Right renal pelvis (tissue), 4 donors: ENCODE measurements around the gene DUSP2. TPM values are rescaled to one million over a fixed set of nuclear protein-coding genes. Genes with fewer than 3 reads are reported as not detected.

Source experiments
- DNase-seq, 4 donors: peaks; one replicate each; pipeline ENCODE4 v3.0.0-alpha.2; 2013; ENCODE audit warnings: low read depth in 4 of 4, low spot score in 3 of 4, missing footprints in 1 of 4
- polyA plus RNA-seq, 4 donors: library from polyadenylated mRNA; unstranded; fragments of 120-200 nt; gene quantifications; one replicate each; pipeline ENCODE4 v1.2.1, GENCODE V29; 2013; ENCODE audit not compliant: insufficient read length in 4 of 4

Gene DUSP2
- polyA plus RNA-seq, 4 donors, result 3.6 to 6.9 (median 4.1) TPM

DNA sequence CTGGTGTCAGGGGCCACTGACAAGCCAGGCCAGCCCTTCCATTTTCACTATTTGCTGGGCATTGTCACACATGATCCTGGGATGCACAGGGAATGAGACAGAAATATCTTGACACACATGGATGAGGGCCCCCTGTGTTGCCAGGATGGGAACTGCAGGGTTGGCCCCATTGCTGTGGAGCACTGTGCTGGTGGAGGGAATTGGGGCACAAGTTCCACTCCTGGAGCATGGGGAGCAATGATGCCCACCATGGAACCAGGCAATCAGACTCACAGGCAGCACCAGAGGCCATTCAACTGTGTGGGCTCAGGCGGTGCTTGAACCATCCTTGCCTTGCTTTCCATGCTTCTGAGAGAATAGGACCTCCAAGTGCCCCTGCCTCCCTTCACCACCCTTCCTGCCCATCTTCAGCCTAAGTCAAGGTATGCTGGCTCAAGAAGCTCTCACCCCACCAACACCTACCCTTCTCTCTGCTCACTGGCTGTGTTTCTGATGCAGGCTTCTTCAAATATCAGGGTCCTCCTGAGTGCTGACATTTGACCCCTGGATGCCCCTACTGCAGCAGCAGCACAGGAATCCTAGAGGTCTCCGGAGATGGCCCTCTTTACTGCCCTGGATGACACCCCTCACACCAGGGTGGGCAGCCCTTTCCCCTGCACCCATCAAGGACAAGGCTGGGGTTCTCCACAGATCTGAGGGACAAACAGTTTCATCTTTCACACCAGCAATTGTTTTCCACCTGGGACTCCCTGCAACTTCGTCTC is 39.9 kb downstream of the DUSP2 start:
- DNase-seq, result no peak

DNA sequence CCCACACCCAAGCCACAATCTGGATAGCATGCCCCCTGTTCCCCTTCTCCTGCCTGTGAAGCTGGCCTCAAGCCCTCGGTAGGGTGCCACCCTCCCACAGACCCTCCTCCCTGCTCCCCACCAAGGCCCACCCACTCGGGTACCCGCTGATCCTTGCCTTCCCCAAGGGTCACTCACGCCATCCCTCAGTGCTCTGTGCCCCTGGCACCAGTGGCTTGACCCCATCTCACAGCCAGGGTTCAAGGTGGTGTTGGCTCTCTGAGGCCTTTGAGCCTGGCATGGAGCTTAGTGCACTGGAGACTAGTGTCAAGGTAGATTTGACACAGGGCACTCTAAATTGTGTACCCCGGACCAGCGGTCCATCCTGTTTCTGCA is 40.8 kb downstream of the DUSP2 start:
- DNase-seq, result no peak

DNA sequence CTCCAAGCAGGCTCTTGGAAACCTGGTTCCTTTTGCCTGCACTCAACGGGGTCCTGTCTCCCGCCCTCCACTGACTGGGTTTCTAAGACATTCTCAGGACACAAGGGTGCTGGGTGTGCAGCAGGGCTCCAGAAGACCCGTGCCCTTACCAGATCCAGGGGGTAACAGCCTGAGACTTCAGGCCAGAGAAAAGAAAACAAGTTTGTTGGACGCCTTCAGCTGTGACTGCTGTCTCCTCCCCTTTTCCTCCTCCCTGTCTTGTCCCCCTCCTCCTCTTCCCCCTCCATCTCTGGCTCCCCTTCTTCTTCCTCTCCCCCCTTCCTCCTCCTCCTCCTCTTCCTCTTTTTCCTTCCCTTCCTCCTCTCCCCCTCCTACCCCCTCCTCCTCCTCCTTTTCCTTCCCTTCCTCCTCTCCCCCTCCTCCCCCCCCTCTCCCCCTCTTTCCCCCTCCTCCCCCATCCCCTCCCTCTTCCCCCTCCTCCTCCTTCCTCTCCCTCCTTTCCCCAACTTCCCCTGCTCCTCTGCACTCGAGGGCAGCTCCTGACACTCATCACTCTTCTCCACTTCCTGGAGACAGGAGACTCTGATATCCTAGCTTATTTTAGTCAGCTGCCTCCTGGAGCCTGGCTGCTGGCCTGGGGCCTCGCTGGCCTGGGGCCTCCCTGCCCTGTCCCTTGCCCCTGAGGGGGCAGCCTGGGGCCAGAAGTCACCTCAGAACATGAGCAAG is 41.3 kb downstream of the DUSP2 start:
- DNase-seq, result no peak

DNA sequence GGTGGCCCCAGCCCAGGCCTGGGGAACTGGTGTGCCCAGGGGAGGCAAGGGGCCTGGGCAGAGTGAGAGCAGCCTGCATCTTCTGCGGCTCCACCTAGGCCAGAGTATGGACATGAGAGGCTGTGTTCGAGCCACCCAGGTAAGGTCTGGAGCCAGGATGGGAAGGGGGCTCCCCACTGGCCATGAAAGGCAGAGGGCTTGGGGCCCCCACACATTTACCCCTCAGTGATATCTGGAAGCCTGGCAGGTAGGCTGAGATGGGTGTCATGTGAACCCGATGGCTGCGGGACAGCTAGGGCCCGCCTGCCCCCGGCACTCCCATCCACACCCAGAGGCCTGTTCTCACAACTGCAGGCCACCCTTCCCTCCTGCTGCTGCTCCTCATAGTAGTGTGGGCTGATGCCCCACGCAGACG is 42.0 kb downstream of the DUSP2 start:
- no peak for DNase-seq

DNA sequence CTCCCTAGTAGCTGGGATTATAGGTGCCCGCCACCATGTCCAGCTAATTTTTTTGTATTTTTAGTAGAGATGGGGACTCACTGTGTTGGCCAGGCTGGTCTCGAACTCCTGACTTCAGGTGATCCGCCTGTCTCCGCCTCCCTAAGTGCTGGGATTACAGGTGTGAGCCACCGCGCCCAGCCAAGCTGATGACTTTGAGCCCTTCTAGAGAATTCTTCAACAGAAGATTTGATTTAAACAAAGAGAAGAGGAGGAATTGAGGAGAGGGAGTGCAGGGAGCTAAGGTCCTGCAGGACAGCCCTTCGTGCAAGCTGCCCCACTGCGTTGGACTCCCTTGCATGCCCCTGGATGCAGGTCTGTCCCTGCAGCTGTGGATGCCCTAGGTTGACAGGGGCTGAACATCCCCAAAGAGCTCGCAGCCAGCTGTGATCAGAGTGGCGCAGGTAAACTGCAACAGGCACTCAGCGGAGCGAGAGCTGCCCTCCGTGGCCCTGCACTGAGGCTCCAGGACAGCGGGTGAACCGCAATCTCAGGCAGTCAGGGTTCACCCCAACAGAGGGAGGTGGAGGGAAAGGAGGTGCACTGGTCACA is 42.5 kb downstream of the DUSP2 start:
- DNase-seq, result no peak

DNA sequence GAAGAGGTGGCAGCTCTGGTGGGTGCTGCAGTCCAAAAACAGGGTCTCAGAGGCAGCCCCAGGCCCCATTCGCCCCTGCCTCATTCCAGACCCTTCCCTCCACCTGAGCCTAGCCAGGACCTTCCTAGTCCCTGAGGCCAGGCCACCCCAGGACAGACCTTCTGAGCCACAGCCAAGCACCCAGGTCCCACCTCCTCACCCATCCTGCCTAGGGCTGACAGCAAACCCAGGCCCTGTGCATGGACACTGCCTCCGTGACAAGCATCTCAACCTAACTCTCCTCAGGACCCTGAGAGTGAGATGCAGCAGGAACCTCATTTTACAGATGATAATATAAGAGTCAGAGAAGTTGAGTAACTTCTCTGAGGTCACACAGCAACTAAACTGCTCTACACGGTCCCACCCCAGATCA is 44.3 kb downstream of the DUSP2 start:
- no peak for DNase-seq

DNA sequence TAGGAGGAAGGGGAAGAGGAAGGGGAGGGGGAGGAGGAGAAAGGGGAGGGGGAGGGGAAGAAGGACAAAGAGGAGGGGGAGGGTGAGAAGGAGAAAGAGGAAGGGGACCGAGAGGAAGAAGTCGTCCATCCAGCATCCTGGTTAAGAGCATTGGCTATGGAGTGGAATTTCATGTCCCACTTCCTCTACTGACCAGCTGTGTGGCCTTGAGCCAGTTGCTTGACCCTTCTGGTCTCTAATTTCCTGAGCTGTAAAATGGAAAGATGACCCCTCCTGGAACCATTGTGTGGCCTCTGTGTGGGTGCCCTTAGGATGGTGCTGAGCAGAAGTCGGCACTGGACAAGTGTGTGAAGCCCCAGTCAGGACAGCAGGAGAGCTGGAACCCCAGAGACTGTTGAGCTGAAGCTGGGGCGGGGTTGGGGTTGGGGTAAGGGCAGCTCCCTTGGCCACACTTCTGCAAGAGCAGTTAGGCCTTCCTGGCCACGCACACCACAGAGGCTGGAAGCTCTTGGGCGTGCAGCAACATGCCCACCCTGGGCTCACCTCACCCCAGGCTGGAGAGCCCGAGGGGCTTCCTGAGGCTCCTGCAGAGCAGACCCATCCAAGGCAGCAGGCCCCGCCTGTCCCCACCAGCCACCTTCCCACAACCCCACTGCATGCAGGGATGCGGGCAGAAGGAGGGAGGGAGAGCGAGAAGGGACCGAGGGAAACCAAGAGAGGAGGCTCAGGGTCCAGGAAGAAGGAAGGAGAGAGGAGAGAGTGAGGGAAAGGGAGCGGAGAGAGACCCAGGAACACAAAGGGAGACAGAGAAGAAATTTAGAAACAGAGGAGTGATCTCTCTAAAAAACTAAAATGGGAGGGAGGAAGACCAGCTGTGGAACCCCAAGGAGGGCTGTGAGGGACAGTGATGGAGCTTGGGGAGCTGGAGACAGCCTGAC is 45.1 kb downstream of the DUSP2 start:
- DNase-seq, result no peak

DNA sequence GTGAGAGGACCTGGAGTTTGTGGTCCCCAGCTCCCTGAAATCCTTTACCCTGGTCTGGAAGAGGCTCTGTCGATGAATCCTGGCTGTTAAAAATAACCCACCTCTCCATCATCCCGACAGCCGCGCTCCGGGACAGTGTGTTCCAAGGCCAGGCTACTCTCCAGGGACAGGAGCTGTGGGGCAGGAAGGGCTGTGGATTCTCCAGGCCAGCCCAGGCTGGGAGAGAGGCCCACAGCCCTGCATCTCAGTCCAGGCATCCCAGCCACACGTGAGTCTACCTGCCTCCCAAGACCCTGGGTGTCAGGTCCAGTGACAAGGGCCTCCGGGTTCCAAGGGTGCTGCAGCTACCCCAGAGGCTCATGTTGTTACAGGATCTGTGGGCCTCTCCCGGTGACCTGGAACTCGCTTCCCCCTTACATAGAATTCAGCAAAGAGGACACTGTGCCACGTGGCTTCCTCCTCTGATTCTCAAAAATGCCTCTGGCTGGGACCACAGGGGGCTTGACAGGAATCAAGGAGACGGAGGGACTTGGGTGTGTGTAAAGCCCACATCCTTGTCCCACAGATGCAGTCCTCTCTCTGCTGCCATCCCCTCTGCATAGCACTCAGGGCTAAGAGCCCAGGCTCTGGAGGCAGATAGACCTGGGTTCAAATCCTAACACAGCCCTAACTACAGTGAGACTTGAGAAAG is 46.2 kb downstream of the DUSP2 start:
- no peak for DNase-seq

DNA sequence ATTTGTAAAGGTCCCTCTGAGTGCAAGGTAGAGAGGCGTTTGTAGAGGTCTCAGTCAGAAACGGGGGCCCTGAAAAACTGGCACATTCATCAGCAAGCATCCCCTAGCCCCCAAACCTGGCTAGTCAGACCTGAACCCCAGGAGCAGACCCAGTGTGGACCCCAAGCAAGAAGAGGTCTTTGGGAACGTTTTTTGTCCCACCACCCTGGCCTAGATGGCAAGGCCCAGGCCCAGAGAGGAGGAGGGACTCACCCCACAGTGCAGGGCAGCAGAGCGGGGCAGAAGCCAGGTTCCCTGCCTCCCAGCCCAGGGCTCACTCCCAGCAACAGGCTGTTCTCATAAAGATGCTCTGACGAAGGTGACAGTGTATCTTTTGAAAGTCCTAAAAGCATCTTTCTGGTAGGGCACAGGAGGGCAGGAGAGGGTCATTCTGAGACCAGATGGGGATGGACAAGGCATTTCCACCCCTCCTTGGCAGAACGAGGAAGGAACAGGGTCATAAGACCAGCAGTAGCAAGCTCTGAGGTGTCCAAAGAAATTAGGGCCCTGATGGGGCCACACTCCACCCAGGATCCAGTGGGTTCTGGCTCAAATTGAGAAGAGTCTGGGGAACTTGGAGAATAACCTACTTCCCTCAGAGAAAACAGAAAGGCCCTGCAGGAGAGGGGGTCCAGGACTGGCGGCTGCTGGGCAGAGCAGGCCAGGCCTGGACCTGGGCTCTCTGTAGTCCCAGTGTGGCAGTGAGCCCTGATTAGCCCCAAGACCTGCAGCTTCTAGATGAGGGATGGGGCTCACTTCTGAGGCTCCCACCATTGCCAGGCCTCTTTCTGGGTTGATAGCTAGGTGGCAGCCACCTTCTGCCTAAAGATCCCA is 47.1 kb downstream of the DUSP2 start:
- DNase-seq, result no peak

DNA sequence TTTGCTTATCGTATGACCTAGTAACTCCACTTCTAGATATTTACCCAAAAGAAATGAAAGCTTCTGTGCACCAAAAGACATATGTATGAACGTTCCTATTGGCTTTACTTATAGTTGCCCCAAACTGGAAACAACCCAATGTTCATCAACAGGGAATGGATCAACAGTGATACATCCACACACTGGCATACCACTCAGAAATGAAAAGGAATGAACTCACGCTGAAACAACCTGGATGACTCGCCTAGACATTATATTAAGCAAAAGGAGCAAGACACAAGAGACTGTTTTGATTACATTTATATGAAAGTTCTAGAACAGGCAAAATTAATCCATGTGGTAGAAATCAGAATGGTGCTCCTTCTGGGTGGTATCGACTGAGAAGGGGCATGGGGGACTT is 47.8 kb downstream of the DUSP2 start:
- DNase-seq, result no peak

DNA sequence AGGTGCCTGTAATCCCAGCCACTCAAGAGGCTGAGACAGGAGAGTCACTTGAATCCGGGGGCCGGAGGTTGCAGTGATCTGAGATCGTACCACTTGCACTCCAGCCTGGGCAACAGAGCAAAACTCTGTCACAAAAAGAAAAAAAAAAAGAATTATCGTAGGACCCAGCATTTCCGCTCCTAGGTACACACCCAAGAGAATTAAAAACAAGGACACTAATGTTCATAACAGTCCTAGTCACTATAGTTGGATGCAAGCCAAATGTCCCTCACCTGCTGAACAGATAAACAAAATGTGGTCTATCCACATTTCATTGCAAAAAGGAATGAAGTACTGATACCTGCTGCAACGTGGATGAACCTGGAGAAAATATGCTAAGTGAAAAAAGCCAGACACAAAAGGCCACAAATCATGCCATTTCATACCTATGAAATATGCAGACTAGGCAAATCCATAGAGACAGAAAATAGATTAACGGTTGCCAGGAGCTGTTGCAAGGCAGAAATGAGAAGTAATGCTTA is 50.1 kb downstream of the DUSP2 start:
- DNase-seq, result no peak

DNA sequence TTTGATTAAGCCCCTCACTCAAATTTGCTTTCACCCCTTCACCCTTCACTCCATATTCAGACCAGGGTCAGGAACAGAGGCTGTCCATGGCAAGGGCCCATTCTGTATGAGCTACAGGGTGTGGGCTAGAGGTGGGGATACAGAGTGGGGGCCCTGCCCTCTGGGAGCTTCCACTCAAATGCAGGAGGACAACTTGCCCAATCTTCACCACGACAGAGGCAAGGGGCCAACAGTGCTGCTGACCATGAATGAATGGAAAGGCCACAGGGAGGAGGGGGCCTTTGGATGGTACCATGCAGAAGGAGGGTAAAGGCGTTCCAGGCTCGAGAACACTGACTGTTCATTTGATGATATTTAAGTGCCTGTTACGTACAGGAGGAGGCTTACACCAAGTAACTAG is 51.7 kb downstream of the DUSP2 start:
- DNase-seq, result no peak

Other genes starting within 250 kb of the DUSP2 start
- gene ANKRD36C, start 153.6 kb downstream of the DUSP2 start, polyA plus RNA-seq, result 10 to 100 TPM in 3 of 4 donors, 1 to 10 TPM in 1; 10.0 to 18.1 (median 13.9) TPM
- gene GPAT2, start 110.5 kb downstream of the DUSP2 start, polyA plus RNA-seq, result 1 to 10 TPM; 2.4 to 4.5 (median 3.2) TPM
- gene ADRA2B, start 28.9 kb downstream of the DUSP2 start, polyA plus RNA-seq, result 1 to 10 TPM; 2.8 to 6.3 (median 4.8) TPM
- under 1 TPM in 2 of 4 donors, not detected in 2; 0.23 to 0.32 TPM for gene ASTL, start 6.9 kb downstream of the DUSP2 start, polyA plus RNA-seq
- 100 to 1,000 TPM; 125 to 152 (median 147) TPM for gene STARD7, start 63.4 kb upstream of the DUSP2 start, polyA plus RNA-seq
- gene TMEM127, start 120.6 kb upstream of the DUSP2 start, polyA plus RNA-seq, result 10 to 100 TPM; 47.6 to 49.1 (median 48.5) TPM
- 10 to 100 TPM; 66.8 to 71.9 (median 68.9) TPM for gene CIAO1, start 120.8 kb upstream of the DUSP2 start, polyA plus RNA-seq
- gene SNRNP200, start 160.1 kb upstream of the DUSP2 start, polyA plus RNA-seq, result 100 to 1,000 TPM; 164 to 179 (median 169) TPM
- gene ITPRIPL1, start 179.9 kb upstream of the DUSP2 start, polyA plus RNA-seq, result 1 to 10 TPM; 4.4 to 5.3 (median 4.8) TPM
- 10 to 100 TPM; 14.7 to 20.6 (median 18.7) TPM for gene NCAPH, start 190.3 kb upstream of the DUSP2 start, polyA plus RNA-seq